ENCODE data around the gene G3BP1. TPM values are rescaled to one million over a fixed set of nuclear protein-coding genes. Genes with fewer than 3 reads are reported as not detected.

G3BP1 gene
- total RNA-seq, 1 donor from 2014 or later, result 211 TPM

GRCh38 chr5:151787817-151788216 is 16.1 kb downstream of the G3BP1 start:
- no peak for TF ChIP-seq CTCF (IDR thresholded peaks at IDR 0.05; ENCODE audit: unreplicated experiment)
- H3K4me3 Mint-ChIP-seq, result no peak overlapping the region
- H3K36me3 Mint-ChIP-seq, result peaks cover 39% of the 10 kb centered on the region
- no peaks in the 10 kb centered on the region for H3K27me3 Mint-ChIP-seq (ENCODE audit: low read depth)
- DNase-seq (ENCODE audit: low spot score in 2 of 2, unreplicated experiment in 2 of 2), result no peak
- peak overlapping the region; percentile 34 for H3K27ac Mint-ChIP-seq
- H3K9me3 Mint-ChIP-seq, result no peaks in the 10 kb centered on the region
- H3K4me1 Mint-ChIP-seq, result peaks cover 22% of the 10 kb centered on the region

DNA sequence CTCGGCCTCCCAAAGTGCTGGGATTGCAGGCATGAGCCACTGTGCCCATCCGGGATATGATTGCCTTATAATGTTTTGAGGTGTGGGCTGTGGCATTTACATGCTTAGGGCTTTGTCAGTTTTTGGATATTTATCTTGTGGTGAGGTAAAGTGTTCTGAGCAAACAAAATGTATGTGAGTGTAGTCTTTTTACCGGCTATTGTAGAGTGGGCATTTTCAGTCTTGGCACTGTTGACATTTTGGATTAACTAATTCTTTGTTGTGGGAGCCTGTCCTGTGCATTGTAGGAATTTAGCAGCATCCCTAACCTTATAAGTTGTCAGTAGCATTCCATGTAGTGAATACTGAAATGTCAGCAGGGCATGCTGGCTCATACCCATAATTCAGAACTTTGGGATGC is 21.6 kb downstream of the G3BP1 start:
- no peak for DNase-seq (ENCODE audit: low spot score in 2 of 2, unreplicated experiment in 2 of 2)
- H3K4me3 Mint-ChIP-seq, result no peak overlapping the region
- H3K27ac Mint-ChIP-seq, result peak overlapping the region; percentile 34
- no peaks in the 10 kb centered on the region for H3K9me3 Mint-ChIP-seq
- no peak for TF ChIP-seq CTCF (IDR thresholded peaks at IDR 0.05; ENCODE audit: unreplicated experiment)
- peaks cover 68% of the 10 kb centered on the region for H3K36me3 Mint-ChIP-seq
- H3K27me3 Mint-ChIP-seq (ENCODE audit: low read depth), result no peaks in the 10 kb centered on the region
- H3K4me1 Mint-ChIP-seq, result peaks cover 1% of the 10 kb centered on the region

DNA sequence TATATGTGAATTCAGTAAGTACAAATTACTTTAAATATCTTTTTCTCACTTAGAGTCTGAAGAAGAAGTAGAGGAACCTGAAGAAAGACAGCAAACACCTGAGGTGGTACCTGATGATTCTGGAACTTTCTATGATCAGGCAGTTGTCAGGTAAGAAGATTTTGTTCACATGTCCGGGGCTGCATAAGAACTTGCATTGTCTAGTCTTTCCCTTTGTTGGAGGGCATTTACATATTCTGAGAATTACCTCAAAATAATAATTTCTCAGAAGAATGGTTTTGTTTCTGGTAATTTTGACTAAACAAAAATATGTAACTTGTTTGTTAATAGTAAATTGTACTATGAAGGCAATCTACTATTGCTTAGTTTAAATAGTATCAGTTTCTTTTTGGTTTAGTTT is 23.7 kb downstream of the G3BP1 start:
- Mint-ChIP-seq H3K4me1 (peaks cover 1% of the 10 kb centered on the region), H3K27ac (no peak overlapping the region), H3K36me3 (peaks cover 63% of the 10 kb centered on the region), H3K4me3 (no peak overlapping the region), H3K9me3 (no peaks in the 10 kb centered on the region), H3K27me3 (ENCODE audit: low read depth) (no peaks in the 10 kb centered on the region)
- no peak for DNase-seq (ENCODE audit: low spot score in 2 of 2, unreplicated experiment in 2 of 2)
- TF ChIP-seq CTCF (IDR thresholded peaks at IDR 0.05; ENCODE audit: unreplicated experiment), result no peak

- no peak for TF ChIP-seq CTCF (IDR thresholded peaks at IDR 0.05; ENCODE audit: unreplicated experiment)
- Mint-ChIP-seq H3K36me3 (peaks cover 55% of the 10 kb centered on the region), H3K27ac (no peak overlapping the region), H3K4me1 (peaks cover 1% of the 10 kb centered on the region), H3K4me3 (no peak overlapping the region), H3K9me3 (no peaks in the 10 kb centered on the region), H3K27me3 (ENCODE audit: low read depth) (no peaks in the 10 kb centered on the region)
- no peak for DNase-seq (ENCODE audit: low spot score in 2 of 2, unreplicated experiment in 2 of 2)
These were observed 26.9 kb downstream of the G3BP1 start for GRCh38 chr5:151798674-151799073.

GRCh38 chr5:151799407-151799806 is 27.7 kb downstream of the G3BP1 start:
- Mint-ChIP-seq H3K27me3 (ENCODE audit: low read depth) (no peaks in the 10 kb centered on the region), H3K36me3 (peaks cover 55% of the 10 kb centered on the region), H3K4me1 (peaks cover 4% of the 10 kb centered on the region), H3K4me3 (no peak overlapping the region), H3K9me3 (no peaks in the 10 kb centered on the region), H3K27ac (no peak overlapping the region)
- TF ChIP-seq CTCF (IDR thresholded peaks at IDR 0.05; ENCODE audit: unreplicated experiment), result no peak
- DNase-seq (ENCODE audit: low spot score in 2 of 2, unreplicated experiment in 2 of 2), result no peak

DNA sequence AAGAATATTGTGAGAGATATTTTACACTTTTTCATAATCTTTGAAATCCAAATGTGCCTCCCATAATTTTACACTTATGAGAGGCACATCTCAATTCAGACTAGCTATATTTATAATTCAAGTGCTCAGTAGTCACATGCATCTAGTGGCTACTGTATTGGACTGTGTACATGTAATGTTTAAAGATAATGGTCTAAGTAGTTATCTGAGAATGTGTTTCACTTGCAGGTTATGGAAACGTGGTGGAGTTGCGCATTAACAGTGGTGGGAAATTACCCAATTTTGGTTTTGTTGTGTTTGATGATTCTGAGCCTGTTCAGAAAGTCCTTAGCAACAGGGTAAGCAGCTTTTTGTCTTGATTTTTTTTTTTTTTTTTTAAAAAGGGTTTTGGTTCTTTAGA is 28.8 kb downstream of the G3BP1 start:
- Mint-ChIP-seq H3K4me3 (no peak overlapping the region), H3K9me3 (no peaks in the 10 kb centered on the region), H3K36me3 (peaks cover 56% of the 10 kb centered on the region), H3K4me1 (peaks cover 4% of the 10 kb centered on the region), H3K27ac (no peak overlapping the region), H3K27me3 (ENCODE audit: low read depth) (no peaks in the 10 kb centered on the region)
- no peak for TF ChIP-seq CTCF (IDR thresholded peaks at IDR 0.05; ENCODE audit: unreplicated experiment)
- DNase-seq (ENCODE audit: low spot score in 2 of 2, unreplicated experiment in 2 of 2), result no peak

Measured in mesothelial cell of epicardium (in vitro differentiated cells).